PC-3 (cell line): Measurements from ENCODE around the gene NMNAT2.

Experiments
- EZH2 ChIP-seq: fragments of 300-600 bp; sonication (generic); IDR thresholded peaks from one replicate; pipeline ENCODE4 v1.6.1; 2017; ENCODE audit warnings: antibody characterized with exemption, mild to moderate bottlenecking, low read length; ENCODE audit not compliant: unreplicated experiment
- TF ChIP-seq, protein P1 (sequence below): fragments of 300-600 bp; sonication (generic); conservative IDR thresholded peaks from 2 replicates; pipeline ENCODE4 v1.5.1; 2017; ENCODE audit warnings: antibody characterized with exemption, low read depth, mild to moderate bottlenecking, low read length

DNA sequence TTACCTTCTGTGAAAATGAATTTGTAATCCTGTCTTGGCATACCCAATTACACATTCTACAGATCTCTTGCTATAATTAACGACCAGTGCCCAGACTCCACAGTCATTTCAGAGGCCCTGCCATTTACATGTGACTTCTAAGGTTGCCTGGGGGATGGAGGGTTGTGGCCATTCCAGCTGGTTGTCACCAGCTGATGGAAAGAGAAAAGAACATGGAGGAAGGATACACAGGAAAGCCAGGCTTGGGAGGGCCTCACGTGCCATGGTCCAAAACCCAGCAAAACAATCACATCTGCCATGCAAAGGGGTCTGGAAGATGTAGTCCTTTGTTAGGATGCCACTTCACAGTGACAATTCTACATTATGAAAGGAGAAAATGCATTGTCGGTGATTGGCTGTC, 172.8 kb downstream of the NMNAT2 start:
- TF ChIP-seq, protein P1, sequence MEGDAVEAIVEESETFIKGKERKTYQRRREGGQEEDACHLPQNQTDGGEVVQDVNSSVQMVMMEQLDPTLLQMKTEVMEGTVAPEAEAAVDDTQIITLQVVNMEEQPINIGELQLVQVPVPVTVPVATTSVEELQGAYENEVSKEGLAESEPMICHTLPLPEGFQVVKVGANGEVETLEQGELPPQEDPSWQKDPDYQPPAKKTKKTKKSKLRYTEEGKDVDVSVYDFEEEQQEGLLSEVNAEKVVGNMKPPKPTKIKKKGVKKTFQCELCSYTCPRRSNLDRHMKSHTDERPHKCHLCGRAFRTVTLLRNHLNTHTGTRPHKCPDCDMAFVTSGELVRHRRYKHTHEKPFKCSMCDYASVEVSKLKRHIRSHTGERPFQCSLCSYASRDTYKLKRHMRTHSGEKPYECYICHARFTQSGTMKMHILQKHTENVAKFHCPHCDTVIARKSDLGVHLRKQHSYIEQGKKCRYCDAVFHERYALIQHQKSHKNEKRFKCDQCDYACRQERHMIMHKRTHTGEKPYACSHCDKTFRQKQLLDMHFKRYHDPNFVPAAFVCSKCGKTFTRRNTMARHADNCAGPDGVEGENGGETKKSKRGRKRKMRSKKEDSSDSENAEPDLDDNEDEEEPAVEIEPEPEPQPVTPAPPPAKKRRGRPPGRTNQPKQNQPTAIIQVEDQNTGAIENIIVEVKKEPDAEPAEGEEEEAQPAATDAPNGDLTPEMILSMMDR: no peak
- TF ChIP-seq EZH2: no peak
